ENCODE results near the gene CDK11B. TPM values are rescaled to one million over a fixed set of nuclear protein-coding genes. Genes with fewer than 3 reads are reported as not detected.
"Not testable (repeated sequence)": the region's sequence is repeated elsewhere in the genome, so short reads cannot be mapped to it uniquely, and the experiment has no call there.

The CDK11B gene
- total RNA-seq, result 10 to 100 TPM; 19.1 to 34.4 TPM

DNA sequence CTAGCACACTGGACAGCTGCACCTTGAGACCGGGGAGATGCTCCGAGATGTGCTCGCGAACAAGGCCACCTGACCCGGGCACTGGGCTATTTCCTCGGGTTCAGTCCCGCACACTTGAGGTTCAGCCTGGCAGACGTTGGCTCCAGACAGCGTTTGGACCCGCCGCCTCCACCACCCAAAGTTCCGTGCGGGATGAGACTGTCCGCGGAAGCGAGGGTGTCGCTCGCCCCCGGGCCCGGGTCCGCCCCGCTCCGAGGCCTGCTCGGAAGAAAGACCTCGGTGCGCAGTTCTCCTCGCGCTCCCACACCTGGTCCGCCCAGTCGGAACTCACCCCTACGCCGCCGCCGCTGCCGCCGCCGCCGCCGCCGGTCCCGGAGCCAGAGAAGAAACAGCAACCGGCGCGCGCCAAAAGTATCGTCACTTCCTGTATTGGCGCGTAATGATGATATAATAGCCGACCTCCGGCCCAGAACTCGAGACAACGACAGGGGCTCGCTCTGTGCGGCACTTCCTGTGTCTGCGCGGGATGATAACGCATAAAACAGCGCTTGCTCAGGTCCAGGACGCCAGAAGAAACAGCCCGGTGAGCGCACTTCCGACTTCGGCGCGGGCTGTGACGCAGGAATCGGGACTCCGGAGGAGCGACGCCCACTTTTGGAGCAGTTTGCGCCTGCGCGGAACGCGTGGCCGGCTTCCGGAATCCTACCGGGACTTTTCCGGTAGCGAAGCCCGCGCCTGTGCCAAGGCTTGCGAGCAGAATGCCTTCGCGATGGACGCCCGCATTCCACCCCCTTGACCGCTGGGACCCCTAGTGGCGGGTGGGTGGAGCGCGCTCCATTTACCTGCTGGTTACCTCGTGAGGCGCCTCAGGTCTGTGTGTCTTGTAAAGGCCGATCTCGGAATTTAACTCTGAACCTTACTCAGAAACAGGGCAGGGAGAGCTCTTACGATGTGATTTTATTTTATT lies at the start of gene CDK11B:
TSS of gene CDK11B (minus strand) at position 422 of the 967 bp plus-strand sequence. CDS start 1,519 bp downstream, outside the sequence.
- not testable (repeated sequence) for H3K27me3 Mint-ChIP-seq, H3K4me1 Mint-ChIP-seq, H3K9me3 Mint-ChIP-seq
- peak; percentile 98 for ATAC-seq (replicated peaks)
- H3K4me3 Mint-ChIP-seq, result peak within 1 kb of the TSS; percentile 91
- H3K36me3 Mint-ChIP-seq (ENCODE audit: low read depth), result peaks cover 41% of the 10 kb centered on the region
- H3K27ac Mint-ChIP-seq, result peak within 1 kb of the TSS; percentile 98

DNA sequence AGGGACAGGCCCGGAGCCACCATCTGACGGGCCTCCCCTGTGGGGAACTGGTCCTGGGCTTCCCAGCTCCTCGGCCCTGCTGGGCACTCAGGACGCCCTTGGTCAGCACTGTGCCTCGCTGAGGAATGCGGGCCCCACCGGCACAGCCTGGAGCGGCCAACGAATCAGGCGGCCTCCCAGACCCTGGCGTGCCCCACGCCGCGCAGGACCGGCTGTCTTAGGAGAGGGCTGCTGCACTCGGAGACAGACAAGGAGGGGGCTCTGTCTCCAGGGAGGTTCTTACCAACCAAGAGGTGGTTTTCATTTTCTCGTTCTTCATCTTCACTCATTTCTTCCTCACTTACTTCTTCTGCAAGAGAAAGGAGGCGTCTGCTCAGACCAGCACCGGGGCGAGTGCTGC lies 49.1 kb upstream of the CDK11B start:
- H3K9me3 Mint-ChIP-seq; H3K4me3 Mint-ChIP-seq; H3K36me3 Mint-ChIP-seq (ENCODE audit: low read depth); H3K27me3 Mint-ChIP-seq; H3K4me1 Mint-ChIP-seq; H3K27ac Mint-ChIP-seq; ATAC-seq (replicated peaks): not testable (repeated sequence)

DNA sequence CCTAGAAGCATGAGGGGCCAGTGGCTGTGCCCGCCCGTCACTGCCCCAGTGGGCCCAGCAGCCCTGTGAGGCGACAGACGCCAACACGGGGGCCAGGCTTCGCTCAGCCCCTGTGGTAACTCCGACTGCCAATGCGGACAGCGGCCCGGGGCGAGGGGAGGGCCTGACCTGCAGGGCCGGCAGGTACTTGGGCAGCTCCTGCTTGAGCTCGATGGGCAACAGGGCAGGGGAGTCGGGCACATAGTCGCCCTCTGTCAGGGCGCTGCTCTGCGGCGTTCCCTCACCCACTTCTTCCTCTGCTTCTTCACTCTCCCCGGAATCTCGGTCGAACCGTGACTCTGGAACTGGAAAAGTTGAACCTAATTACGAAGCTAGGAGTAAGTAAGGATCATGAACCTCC lies 48.4 kb upstream of the CDK11B start:
- not testable (repeated sequence) for ATAC-seq (replicated peaks); H3K4me1 Mint-ChIP-seq; H3K4me3 Mint-ChIP-seq; H3K36me3 Mint-ChIP-seq (ENCODE audit: low read depth); H3K27ac Mint-ChIP-seq; H3K9me3 Mint-ChIP-seq; H3K27me3 Mint-ChIP-seq

DNA sequence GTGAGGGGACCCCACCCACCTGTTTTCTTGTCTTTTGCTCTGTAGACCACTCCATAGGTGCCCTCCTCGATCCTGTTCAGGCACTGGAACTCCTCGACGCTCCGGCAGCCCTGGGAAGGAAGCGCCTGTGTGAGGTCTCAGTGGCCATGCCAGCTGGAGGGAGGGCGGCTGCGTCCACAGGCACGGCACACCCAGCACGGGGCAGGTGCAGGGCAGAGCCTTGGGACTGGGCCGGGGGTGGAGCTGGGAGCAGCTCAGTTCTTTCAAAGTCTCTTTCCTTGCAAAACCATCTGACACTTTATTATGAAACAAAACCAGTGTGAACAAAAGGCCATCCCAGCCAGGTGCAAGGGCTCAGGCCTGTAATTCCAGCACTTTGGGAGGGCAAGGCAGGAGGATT lies 46.8 kb upstream of the CDK11B start:
- not testable (repeated sequence) for H3K36me3 Mint-ChIP-seq (ENCODE audit: low read depth); H3K4me3 Mint-ChIP-seq; H3K27me3 Mint-ChIP-seq; H3K4me1 Mint-ChIP-seq; ATAC-seq (replicated peaks); H3K27ac Mint-ChIP-seq; H3K9me3 Mint-ChIP-seq

DNA sequence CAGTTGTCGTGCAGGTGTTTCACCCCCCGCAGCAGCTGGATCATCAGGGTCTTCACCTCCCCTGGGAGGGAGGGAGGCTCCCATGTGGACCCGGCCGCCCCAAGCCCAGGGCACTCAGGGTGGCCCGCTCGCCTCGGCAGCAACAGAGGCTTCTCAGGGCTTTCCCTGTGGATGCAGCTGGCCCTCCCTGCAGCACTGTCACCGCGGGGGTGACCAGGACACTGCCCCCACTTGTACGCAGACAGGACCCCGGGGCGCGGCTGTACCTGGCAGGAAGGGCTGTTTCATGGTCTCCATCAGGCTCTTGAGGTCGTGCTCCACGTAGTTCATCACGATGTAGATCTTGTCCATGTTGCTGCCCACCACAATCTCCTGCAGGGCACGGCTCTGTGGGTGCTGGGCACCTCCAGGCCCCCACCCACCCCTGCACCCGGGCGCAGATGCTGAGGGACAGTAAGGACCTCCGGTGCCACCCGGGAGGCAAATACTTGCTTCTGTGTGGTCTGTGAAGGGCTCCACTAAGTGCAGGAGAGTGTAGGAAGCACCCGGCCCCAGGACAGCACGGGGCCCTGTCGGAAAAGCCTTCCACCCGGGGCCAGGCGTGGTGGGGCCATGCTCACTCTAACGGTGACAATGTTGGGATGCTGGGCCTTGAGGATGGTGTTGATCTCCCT lies 45.6 kb upstream of the CDK11B start:
- not testable (repeated sequence) for ATAC-seq (replicated peaks)

DNA sequence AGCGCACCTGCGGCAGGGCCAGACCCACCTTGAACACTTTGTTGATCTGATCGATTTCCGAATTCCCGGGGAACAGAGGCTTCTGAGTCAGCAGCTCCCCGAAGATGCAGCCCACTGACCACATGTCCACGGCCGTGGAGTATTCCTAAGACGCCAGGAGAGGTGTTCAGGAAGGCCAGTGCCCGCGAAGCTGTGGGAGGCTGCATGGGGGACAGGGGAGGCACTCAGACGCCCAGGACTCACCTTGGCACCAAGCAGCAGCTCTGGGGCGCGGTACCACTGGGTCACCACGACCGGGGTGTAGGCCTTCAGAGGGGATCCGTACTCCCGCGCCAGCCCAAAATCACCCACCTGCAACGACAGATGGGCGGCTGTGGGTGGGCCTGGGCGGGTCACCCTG lies 45.0 kb upstream of the CDK11B start:
- Mint-ChIP-seq H3K27me3 (no peaks in the 10 kb centered on the region), H3K36me3 (ENCODE audit: low read depth) (peaks cover 6% of the 10 kb centered on the region), H3K4me3 (no peak overlapping the region), H3K4me1 (no peaks in the 10 kb centered on the region), H3K9me3 (no peaks in the 10 kb centered on the region), H3K27ac (no peak overlapping the region)
- ATAC-seq (replicated peaks), result no peak

More for the DNA sequence above, 45.6 kb upstream of the CDK11B start:
- not testable (repeated sequence) for H3K27me3 Mint-ChIP-seq; H3K4me3 Mint-ChIP-seq; H3K4me1 Mint-ChIP-seq; H3K36me3 Mint-ChIP-seq (ENCODE audit: low read depth); H3K9me3 Mint-ChIP-seq; H3K27ac Mint-ChIP-seq

DNA sequence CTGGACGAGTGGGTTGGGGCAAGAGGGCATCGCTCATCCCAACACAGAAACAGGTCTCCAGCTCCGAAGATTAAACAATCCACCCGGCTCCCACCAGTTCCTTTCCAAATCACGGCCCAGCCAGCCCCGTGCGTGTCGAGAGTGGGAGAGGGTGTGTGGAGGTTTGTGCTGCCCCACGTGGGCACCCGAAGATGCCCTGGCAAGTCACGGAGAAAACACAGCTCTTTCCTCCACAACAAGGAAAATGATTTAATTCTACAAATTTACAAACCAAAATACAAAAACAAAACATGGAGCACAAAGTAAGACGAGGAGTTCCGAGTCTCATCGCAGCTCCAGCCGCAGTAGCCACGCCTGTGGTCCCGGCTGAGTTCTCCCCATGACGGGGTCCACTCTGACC lies 43.7 kb upstream of the CDK11B start:
- H3K36me3 Mint-ChIP-seq (ENCODE audit: low read depth); H3K27ac Mint-ChIP-seq; H3K9me3 Mint-ChIP-seq; H3K27me3 Mint-ChIP-seq; H3K4me3 Mint-ChIP-seq; ATAC-seq (replicated peaks); H3K4me1 Mint-ChIP-seq: not testable (repeated sequence)

DNA sequence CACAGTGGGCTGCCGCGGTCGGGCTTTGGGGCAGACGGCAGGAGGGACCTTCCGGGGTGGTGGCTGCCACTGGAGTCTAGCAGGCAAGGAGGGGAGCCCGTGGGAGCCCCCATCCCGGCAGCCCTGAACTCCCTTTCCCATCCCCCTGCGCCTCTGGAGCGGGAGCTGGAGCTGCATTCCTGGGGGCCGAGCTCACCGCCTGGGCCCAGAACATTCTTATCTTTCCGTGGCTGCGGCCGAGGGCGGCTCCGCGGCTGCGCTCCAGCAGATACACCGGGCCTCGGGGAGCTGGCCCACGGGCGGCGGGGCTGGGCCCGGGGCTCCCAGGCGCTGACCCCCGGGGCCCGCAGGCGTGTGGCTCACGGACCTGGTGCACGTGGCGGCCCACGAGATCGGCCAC lies 41.8 kb upstream of the CDK11B start:
- H3K4me3 Mint-ChIP-seq; H3K36me3 Mint-ChIP-seq (ENCODE audit: low read depth); H3K9me3 Mint-ChIP-seq; ATAC-seq (replicated peaks); H3K27me3 Mint-ChIP-seq; H3K27ac Mint-ChIP-seq; H3K4me1 Mint-ChIP-seq: not testable (repeated sequence)

DNA sequence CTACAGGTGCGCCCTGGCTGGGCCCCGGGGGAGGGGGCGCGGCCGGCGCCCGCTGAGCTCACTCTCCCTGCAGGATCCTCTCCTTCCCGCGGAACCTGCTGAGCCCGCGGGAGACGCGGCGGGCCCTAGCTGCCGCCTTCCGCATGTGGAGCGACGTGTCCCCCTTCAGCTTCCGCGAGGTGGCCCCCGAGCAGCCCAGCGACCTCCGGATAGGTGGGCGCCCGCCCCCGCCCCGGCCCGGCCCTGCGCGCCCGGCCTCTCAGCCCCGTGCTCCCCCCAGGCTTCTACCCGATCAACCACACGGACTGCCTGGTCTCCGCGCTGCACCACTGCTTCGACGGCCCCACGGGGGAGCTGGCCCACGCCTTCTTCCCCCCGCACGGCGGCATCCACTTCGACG lies 41.3 kb upstream of the CDK11B start:
- H3K4me1 Mint-ChIP-seq; H3K27me3 Mint-ChIP-seq; H3K27ac Mint-ChIP-seq; H3K9me3 Mint-ChIP-seq; H3K4me3 Mint-ChIP-seq; ATAC-seq (replicated peaks); H3K36me3 Mint-ChIP-seq (ENCODE audit: low read depth): not testable (repeated sequence)

DNA sequence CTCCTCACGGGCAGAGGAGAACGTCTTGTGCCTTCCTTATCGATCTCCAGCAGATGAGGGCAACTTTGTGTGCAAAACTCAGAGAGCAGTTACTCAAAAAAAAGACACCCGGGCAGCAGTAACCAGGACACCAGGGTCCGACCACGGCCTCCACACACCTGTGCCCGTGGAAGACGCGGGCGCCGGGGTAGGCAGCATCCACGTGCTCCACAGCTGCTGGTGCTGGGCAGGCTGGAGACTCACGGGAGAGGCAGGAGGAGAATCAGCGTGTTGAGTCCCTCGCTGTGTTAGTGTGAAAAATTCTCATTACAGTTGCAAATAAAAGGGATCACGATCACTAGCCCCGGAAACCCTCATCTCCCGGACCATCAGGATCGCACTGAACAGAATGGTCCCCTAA lies 40.3 kb upstream of the CDK11B start:
- H3K27me3 Mint-ChIP-seq; H3K4me1 Mint-ChIP-seq; ATAC-seq (replicated peaks); H3K9me3 Mint-ChIP-seq; H3K4me3 Mint-ChIP-seq; H3K36me3 Mint-ChIP-seq (ENCODE audit: low read depth); H3K27ac Mint-ChIP-seq: not testable (repeated sequence)

DNA sequence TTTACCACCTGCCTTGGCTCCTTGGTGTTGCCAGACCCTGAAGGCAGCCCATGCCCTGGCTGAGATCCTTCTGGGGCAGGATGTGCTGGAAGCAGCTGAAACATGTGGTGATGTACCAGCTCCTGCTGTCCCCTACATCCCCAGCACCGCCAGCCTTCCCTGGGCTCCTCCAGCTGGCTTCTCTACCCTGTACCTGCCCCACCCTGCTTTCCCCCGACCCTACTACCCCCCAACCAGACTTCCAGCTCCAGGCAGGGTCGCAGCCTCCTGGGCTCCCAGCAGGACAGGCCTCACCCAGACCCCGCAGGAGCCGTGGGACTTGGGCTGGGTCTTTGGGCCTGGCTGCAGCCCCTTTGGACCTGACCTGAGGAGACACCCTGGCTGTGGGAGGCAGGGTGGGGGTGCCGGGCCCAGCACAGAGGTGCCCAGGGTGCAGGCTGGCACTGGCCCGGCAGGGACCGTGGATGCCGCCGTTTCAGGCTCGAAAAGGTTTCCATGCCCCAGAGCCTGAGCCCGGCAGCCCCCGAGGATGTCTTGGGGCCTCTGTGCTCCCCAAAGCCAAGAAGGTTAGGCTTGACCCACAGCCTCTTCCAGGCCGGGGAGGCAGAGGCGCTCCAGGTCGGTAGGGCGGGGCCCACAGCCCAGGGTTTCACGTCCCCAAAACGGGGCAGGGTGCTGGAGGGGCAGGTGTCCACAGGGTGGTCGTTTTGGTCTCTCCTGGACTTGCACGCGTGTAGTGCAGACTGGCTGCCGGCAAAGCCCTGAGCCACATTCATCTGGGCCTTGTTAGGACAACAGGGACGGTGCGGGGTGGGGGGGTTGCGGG lies 38.8 kb upstream of the CDK11B start:
- H3K36me3 Mint-ChIP-seq (ENCODE audit: low read depth); H3K27ac Mint-ChIP-seq; ATAC-seq (replicated peaks); H3K27me3 Mint-ChIP-seq; H3K4me3 Mint-ChIP-seq; H3K9me3 Mint-ChIP-seq; H3K4me1 Mint-ChIP-seq: not testable (repeated sequence)

DNA sequence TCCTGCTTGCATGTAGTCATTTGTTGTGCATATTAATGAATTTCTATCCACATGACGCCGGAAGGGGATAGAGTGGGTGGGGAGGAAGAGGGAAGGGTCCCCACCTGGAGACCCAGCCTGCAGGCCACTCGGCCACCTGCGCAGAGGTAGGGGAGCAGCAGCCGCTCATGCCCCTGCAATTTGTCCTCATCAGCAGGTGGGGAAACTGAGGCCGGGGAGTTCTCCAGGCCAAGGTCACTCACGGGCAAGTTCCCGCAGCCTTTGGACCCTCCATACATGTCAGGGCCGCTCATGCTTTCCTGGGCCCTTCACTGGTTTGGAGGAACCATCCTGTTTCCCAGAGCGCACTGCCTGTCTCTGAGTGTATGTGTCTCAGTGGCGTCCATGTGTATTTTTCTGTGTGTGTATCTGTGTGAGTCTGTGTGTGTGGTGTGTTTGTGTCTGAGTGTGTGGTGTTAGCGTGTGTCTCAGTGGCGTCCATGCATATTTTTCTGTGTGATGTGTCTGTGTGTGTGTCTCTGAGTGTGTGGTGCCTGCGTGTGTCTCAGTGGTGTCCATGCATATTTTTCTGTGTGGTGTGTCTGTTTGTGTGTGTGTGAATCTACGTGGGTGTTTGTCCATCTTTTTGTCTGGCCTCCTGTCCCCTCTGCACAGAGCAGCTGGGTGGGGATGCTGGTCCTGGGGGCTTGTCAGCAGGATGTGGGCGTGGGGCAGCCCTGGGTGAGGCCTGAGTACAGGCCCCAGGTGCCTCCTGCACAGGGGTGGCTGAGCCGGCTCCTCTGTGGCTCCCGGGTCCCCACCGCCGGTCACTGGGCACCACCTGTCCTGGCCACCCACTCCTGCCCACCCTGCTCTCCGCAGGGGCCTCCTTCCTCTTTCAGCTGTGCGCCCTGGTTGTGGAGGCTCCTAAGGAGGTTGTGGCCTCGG lies 37.9 kb upstream of the CDK11B start:
- not testable (repeated sequence) for ATAC-seq (replicated peaks); H3K36me3 Mint-ChIP-seq (ENCODE audit: low read depth); H3K9me3 Mint-ChIP-seq; H3K4me1 Mint-ChIP-seq; H3K27me3 Mint-ChIP-seq; H3K27ac Mint-ChIP-seq; H3K4me3 Mint-ChIP-seq

DNA sequence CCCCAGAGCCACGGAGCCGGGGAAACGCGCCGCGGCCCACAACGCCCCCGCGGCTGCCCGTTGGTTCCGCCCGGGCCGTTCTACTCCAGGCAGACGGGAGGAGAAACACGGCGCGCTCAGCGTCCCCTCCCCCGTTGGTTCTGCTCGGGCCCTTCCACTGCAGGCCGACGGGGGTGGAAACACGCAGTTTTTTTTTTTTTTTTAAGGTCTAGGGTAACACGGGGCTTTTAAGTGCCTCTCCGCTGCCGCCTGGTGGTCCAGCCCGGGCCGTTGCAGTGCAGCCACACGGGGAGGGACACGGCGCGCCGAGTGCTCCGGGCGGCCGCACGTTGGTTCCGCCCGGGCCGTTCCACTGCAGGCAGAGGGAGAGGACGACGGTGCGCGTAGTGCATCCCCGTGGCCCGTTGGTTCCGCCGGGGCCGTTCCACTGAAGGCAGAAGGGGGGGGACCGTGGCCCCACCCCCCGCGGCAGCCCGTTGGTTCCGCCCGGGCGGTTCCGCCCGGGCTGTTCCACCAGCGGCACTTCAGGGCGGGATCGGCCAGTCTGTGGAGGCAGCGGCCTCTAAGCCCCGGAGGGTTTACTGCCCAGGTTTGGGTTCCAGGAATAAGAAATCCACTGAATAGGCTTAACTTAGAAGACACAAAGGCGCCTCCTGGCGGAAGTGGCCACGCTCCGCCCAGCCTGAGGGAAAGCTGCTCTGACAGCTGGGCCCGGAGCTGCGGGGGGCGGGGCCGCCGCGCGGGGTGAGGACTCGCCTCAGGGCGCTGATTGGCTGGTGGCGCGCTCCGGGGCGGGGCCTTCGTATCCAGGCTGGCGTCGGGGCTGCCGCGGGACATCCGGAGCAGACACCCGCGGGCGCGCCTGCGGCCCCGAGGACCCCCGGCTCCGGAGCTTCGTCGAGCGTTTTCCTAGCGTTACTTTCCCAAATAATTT lies 34.2 kb upstream of the CDK11B start, which contains the start of gene SLC35E2B:
TSS of gene SLC35E2B (minus strand) at position 82 of the 934 bp plus-strand sequence. CDS start 16,096 bp downstream, outside the sequence.
- not testable (repeated sequence) for H3K9me3 Mint-ChIP-seq; H3K27me3 Mint-ChIP-seq; H3K36me3 Mint-ChIP-seq (ENCODE audit: low read depth); H3K4me1 Mint-ChIP-seq; H3K27ac Mint-ChIP-seq
- peak within 1 kb of the TSS; percentile 58 for H3K4me3 Mint-ChIP-seq
- peak; percentile 86 for ATAC-seq (replicated peaks)

All from activated T-helper 17 cell treated with anti-CD3 and anti-CD28 coated beads, Interleukin-2, amount 50 U/mL, for 72 hours (primary cell).